Skeletal muscle cell (primary cell): ENCODE results near the gene ARHGAP27.
"Not testable (repeated sequence)": the region's sequence is repeated elsewhere in the genome, so short reads cannot be mapped to it uniquely, and the experiment has no call there.

Experiments
- DNase-seq: peaks from one replicate; pipeline ENCODE4 v3.0.0-alpha.2; 2010; ENCODE audit warnings: low read depth
- H3K4me3 ChIP-seq: 2 replicates; pipeline ENCODE4 v1.5.1; 2011; ENCODE audit warnings: low read depth, mild to moderate bottlenecking, control low read depth, low read length, moderate library complexity

ARHGAP27 gene

GRCh38 chr17:45447650-45448049 is 15.0 kb upstream of the ARHGAP27 start:
- DNase-seq, H3K4me3 ChIP-seq: not testable (repeated sequence)

GRCh38 chr17:45446872-45447625 is 14.4 kb upstream of the ARHGAP27 start:
- not testable (repeated sequence) for H3K4me3 ChIP-seq

GRCh38 chr17:45445901-45446743 is 13.5 kb upstream of the ARHGAP27 start:
- H3K4me3 ChIP-seq, DNase-seq: not testable (repeated sequence)

More at GRCh38 chr17:45446872-45447625, 14.4 kb upstream of the ARHGAP27 start:
- not testable (repeated sequence) for DNase-seq

- not testable (repeated sequence) for DNase-seq, H3K4me3 ChIP-seq
Measured at GRCh38 chr17:45444856-45445820, 12.5 kb upstream of the ARHGAP27 start.

GRCh38 chr17:45444301-45444700 is 11.6 kb upstream of the ARHGAP27 start:
- not testable (repeated sequence) for DNase-seq, H3K4me3 ChIP-seq

- not testable (repeated sequence) for DNase-seq, H3K4me3 ChIP-seq
Measured at GRCh38 chr17:45443371-45444260, 10.9 kb upstream of the ARHGAP27 start.

GRCh38 chr17:45441526-45442310 is 9.0 kb upstream of the ARHGAP27 start:
- DNase-seq, result no peak
- H3K4me3 ChIP-seq, result no peak overlapping the region

- not testable (repeated sequence) for DNase-seq, H3K4me3 ChIP-seq
Measured at GRCh38 chr17:45440839-45441515, 8.3 kb upstream of the ARHGAP27 start.

- H3K4me3 ChIP-seq, result no peak overlapping the region
- no peak for DNase-seq
Measured at GRCh38 chr17:45440161-45440778, 7.6 kb upstream of the ARHGAP27 start.

- DNase-seq, result no peak
- no peak overlapping the region for H3K4me3 ChIP-seq
Measured at GRCh38 chr17:45438931-45439610, 6.4 kb upstream of the ARHGAP27 start.

- H3K4me3 ChIP-seq, result no peak overlapping the region
- DNase-seq, result no peak
Measured at GRCh38 chr17:45437465-45438283, 5.0 kb upstream of the ARHGAP27 start.

GRCh38 chr17:45436625-45437464 is 4.2 kb upstream of the ARHGAP27 start:
- DNase-seq, result no peak

GRCh38 chr17:45436161-45436560 is 3.5 kb upstream of the ARHGAP27 start:
- no peak overlapping the region for H3K4me3 ChIP-seq
- no peak for DNase-seq

More at GRCh38 chr17:45436625-45437464, 4.2 kb upstream of the ARHGAP27 start:
- H3K4me3 ChIP-seq, result no peak overlapping the region

- no peak for DNase-seq
- no peak overlapping the region for H3K4me3 ChIP-seq
Measured at GRCh38 chr17:45435481-45435880, 2.8 kb upstream of the ARHGAP27 start.

- no peak for DNase-seq
- H3K4me3 ChIP-seq, result no peak overlapping the region
Measured at GRCh38 chr17:45433159-45433535, 477 bp upstream of the ARHGAP27 start.
